ENCODE results near the gene HEXD.

HEXD gene

GRCh38 chr17:82437325-82437668, 19.1 kb downstream of the HEXD start:
- Histone ChIP-seq H3K27me3 (no peaks in the 10 kb centered on the region), H3K4me1 (peaks cover 0 to 4% (median 0%) of the 10 kb centered on the region in 4 donors), H3K9me3 (no peaks in the 10 kb centered on the region), H3K4me3 (no peak overlapping the region), H3K27ac (no peak overlapping the region), H3K36me3 (peaks cover 0 to 88% (median 20%) of the 10 kb centered on the region in 3 donors)
- intact Hi-C loops (cut with DNase I; ENCODE audit: low total_unique reads), result no loop called here
- no peak for TF ChIP-seq CTCF (IDR thresholded peaks at IDR 0.05)
- no peak for DNase-seq

- Histone ChIP-seq H3K27me3 (no peaks in the 10 kb centered on the region), H3K4me3 (no peak overlapping the region), H3K9me3 (no peaks in the 10 kb centered on the region), H3K4me1 (peaks cover 0 to 4% (median 0%) of the 10 kb centered on the region in 4 donors), H3K36me3 (peaks cover 0 to 94% (median 32%) of the 10 kb centered on the region in 3 donors), H3K27ac (no peak overlapping the region)
- no peak for DNase-seq
- TF ChIP-seq CTCF (IDR thresholded peaks at IDR 0.05), result no peak
- intact Hi-C loops (cut with DNase I; ENCODE audit: low total_unique reads), result no loop called here
These were observed 20.4 kb downstream of the HEXD start for GRCh38 chr17:82438401-82439193.

GRCh38 chr17:82439194-82439828, 21.2 kb downstream of the HEXD start:
- DNase-seq, result no peak
- intact Hi-C loops (cut with DNase I; ENCODE audit: low total_unique reads), result no loop called here
- H3K36me3 ChIP-seq, result peaks cover 0 to 94% (median 39%) of the 10 kb centered on the region in 3 donors
- no peaks in the 10 kb centered on the region for H3K27me3 ChIP-seq
- TF ChIP-seq CTCF (IDR thresholded peaks at IDR 0.05), result no peak
- no peak overlapping the region for H3K4me3 ChIP-seq
- H3K27ac ChIP-seq, result no peak overlapping the region
- no peaks in the 10 kb centered on the region for H3K9me3 ChIP-seq
- H3K4me1 ChIP-seq, result peaks cover 0 to 7% (median 0%) of the 10 kb centered on the region in 4 donors

GRCh38 chr17:82439829-82440365, 21.8 kb downstream of the HEXD start:
- Histone ChIP-seq H3K4me1 (peaks cover 0 to 13% (median under 1%) of the 10 kb centered on the region in 4 donors), H3K36me3 (peaks cover 0 to 95% (median 41%) of the 10 kb centered on the region in 3 donors), H3K27ac (no peak overlapping the region), H3K27me3 (no peaks in the 10 kb centered on the region), H3K4me3 (no peak overlapping the region), H3K9me3 (no peaks in the 10 kb centered on the region)
- no peak for DNase-seq
- intact Hi-C loops (cut with DNase I; ENCODE audit: low total_unique reads), result no loop called here
- TF ChIP-seq CTCF (IDR thresholded peaks at IDR 0.05), result no peak

GRCh38 chr17:82440469-82440981, 22.4 kb downstream of the HEXD start:
- TF ChIP-seq CTCF (IDR thresholded peaks at IDR 0.05), result no peak
- Histone ChIP-seq H3K27me3 (no peaks in the 10 kb centered on the region), H3K4me3 (no peak overlapping the region), H3K27ac (no peak overlapping the region), H3K4me1 (peaks cover 0 to 20% (median 5%) of the 10 kb centered on the region in 4 donors), H3K9me3 (no peaks in the 10 kb centered on the region), H3K36me3 (peaks cover 0 to 89% (median 41%) of the 10 kb centered on the region in 3 donors)
- intact Hi-C loops (cut with DNase I; ENCODE audit: low total_unique reads), result no loop called here
- DNase-seq, result no peak
